ENCODE results near the gene C19orf18. TPM values are rescaled to one million over a fixed set of nuclear protein-coding genes. Genes with fewer than 3 reads are reported as not detected.

Gene C19orf18
- polyA plus RNA-seq, 1 donor from 2014 or later = not detected

DNA sequence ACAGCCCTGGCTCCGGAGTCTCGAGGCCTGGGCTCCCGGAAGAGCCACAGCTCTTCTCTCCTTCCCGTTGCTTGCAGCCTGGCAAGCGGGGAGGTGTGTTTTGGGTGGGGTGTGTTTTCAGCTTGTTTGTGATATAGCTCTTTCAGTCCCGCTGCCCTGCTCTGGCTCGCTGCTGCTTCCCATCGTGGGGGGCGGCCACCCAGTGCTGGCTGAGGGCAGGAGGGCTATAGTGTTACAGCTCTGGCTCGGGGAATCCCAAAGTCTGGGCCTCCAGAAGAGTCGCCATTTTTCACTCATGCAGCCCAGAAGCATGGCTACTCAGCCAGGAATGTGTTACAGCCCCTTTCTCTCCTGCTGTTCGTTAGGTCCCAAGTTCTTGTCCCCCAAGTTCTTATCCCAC is 24.6 kb downstream of the C19orf18 start:
- TF ChIP-seq, protein P1, sequence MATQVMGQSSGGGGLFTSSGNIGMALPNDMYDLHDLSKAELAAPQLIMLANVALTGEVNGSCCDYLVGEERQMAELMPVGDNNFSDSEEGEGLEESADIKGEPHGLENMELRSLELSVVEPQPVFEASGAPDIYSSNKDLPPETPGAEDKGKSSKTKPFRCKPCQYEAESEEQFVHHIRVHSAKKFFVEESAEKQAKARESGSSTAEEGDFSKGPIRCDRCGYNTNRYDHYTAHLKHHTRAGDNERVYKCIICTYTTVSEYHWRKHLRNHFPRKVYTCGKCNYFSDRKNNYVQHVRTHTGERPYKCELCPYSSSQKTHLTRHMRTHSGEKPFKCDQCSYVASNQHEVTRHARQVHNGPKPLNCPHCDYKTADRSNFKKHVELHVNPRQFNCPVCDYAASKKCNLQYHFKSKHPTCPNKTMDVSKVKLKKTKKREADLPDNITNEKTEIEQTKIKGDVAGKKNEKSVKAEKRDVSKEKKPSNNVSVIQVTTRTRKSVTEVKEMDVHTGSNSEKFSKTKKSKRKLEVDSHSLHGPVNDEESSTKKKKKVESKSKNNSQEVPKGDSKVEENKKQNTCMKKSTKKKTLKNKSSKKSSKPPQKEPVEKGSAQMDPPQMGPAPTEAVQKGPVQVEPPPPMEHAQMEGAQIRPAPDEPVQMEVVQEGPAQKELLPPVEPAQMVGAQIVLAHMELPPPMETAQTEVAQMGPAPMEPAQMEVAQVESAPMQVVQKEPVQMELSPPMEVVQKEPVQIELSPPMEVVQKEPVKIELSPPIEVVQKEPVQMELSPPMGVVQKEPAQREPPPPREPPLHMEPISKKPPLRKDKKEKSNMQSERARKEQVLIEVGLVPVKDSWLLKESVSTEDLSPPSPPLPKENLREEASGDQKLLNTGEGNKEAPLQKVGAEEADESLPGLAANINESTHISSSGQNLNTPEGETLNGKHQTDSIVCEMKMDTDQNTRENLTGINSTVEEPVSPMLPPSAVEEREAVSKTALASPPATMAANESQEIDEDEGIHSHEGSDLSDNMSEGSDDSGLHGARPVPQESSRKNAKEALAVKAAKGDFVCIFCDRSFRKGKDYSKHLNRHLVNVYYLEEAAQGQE (IDR thresholded peaks at IDR 0.05; ENCODE audit: borderline replicate concordance) = no peak
- TF ChIP-seq RAD21 (conservative IDR thresholded peaks at IDR 0.05) = no peak
- no peak for TF ChIP-seq EP300 (conservative IDR thresholded peaks at IDR 0.05; ENCODE audit: poor library complexity, severe bottlenecking)
- no peak for TF ChIP-seq MXI1 (conservative IDR thresholded peaks at IDR 0.05; ENCODE audit: poor library complexity, severe bottlenecking)
- TF ChIP-seq TAF1 (IDR thresholded peaks at IDR 0.05; ENCODE audit: low read depth) = no peak
- no peak for TF ChIP-seq SMC3 (conservative IDR thresholded peaks at IDR 0.05; ENCODE audit: poor library complexity)
- no peak for TF ChIP-seq EZH2 (IDR thresholded peaks at IDR 0.05; ENCODE audit: borderline replicate concordance, insufficient read depth, low read length, poor library complexity, severe bottlenecking)
- TF ChIP-seq, protein P2, sequence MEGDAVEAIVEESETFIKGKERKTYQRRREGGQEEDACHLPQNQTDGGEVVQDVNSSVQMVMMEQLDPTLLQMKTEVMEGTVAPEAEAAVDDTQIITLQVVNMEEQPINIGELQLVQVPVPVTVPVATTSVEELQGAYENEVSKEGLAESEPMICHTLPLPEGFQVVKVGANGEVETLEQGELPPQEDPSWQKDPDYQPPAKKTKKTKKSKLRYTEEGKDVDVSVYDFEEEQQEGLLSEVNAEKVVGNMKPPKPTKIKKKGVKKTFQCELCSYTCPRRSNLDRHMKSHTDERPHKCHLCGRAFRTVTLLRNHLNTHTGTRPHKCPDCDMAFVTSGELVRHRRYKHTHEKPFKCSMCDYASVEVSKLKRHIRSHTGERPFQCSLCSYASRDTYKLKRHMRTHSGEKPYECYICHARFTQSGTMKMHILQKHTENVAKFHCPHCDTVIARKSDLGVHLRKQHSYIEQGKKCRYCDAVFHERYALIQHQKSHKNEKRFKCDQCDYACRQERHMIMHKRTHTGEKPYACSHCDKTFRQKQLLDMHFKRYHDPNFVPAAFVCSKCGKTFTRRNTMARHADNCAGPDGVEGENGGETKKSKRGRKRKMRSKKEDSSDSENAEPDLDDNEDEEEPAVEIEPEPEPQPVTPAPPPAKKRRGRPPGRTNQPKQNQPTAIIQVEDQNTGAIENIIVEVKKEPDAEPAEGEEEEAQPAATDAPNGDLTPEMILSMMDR (IDR thresholded peaks at IDR 0.05; ENCODE audit: poor library complexity, severe bottlenecking) = no peak
- Histone ChIP-seq H3K27ac (ENCODE audit: low read length) (no peak overlapping the region), H4K20me1 (ENCODE audit: insufficient read depth) (no peaks in the 10 kb centered on the region), H3K4me3 (ENCODE audit: low read length) (no peak overlapping the region), H2AFZ (ENCODE audit: low read depth, low read length) (no peak overlapping the region), H3K9me3 (ENCODE audit: low read length) (peaks cover 11% of the 10 kb centered on the region), H3K9me2 (ENCODE audit: insufficient read depth, low read length) (no peaks in the 10 kb centered on the region), H3K79me2 (replicated peaks; ENCODE audit: insufficient read depth, low read length) (peaks cover 26% of the 10 kb centered on the region), H3F3A (ENCODE audit: insufficient read depth, low read length, poor library complexity, severe bottlenecking) (no peaks in the 10 kb centered on the region), H3K36me3 (ENCODE audit: insufficient read depth, low read length) (no peaks in the 10 kb centered on the region), H3K9ac (ENCODE audit: low read length) (no peak overlapping the region), H3K4me2 (ENCODE audit: low read length) (no peak overlapping the region), H3K27me3 (ENCODE audit: insufficient read depth, low read depth, low read length) (no peaks in the 10 kb centered on the region)

DNA sequence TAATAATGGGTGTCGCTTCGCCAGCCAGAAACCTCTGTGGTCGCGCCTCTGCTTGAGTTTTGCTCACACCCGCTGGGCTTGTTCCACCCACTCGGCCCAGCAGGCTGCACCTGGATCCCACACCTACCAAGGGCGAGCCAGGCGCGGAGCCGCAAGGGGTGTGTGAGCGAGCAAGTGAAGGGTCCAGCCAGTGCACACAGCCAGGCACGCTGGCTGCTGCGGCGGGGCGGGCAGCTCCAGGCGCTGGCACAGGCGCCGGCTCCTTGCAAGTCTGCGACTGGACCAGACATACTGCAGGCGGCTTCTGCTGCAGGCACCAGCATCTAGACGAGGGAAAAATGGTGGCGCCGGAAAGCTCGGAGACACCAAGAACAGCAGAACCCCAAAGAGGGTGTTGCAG is 25.0 kb downstream of the C19orf18 start:
- Histone ChIP-seq H3K79me2 (replicated peaks; ENCODE audit: insufficient read depth, low read length) (peaks cover 26% of the 10 kb centered on the region), H3K27ac (ENCODE audit: low read length) (no peak overlapping the region), H3K9me3 (ENCODE audit: low read length) (peaks cover 10% of the 10 kb centered on the region), H3K36me3 (ENCODE audit: insufficient read depth, low read length) (peaks cover under 1% of the 10 kb centered on the region), H3F3A (ENCODE audit: insufficient read depth, low read length, poor library complexity, severe bottlenecking) (no peaks in the 10 kb centered on the region), H3K4me3 (ENCODE audit: low read length) (no peak overlapping the region), H4K20me1 (ENCODE audit: insufficient read depth) (no peaks in the 10 kb centered on the region), H2AFZ (ENCODE audit: low read depth, low read length) (no peak overlapping the region), H3K9me2 (ENCODE audit: insufficient read depth, low read length) (no peaks in the 10 kb centered on the region), H3K27me3 (ENCODE audit: insufficient read depth, low read depth, low read length) (no peaks in the 10 kb centered on the region), H3K4me2 (ENCODE audit: low read length) (no peak overlapping the region), H3K9ac (ENCODE audit: low read length) (no peak overlapping the region)
- TF ChIP-seq POLR2AphosphoS5 (IDR thresholded peaks at IDR 0.05) (no peak), SMC3 (conservative IDR thresholded peaks at IDR 0.05; ENCODE audit: poor library complexity) (no peak), RAD21 (conservative IDR thresholded peaks at IDR 0.05) (no peak), EP300 (conservative IDR thresholded peaks at IDR 0.05; ENCODE audit: poor library complexity, severe bottlenecking) (no peak), MXI1 (conservative IDR thresholded peaks at IDR 0.05; ENCODE audit: poor library complexity, severe bottlenecking) (no peak), TAF1 (IDR thresholded peaks at IDR 0.05; ENCODE audit: low read depth) (no peak), EZH2 (IDR thresholded peaks at IDR 0.05; ENCODE audit: borderline replicate concordance, insufficient read depth, low read length, poor library complexity, severe bottlenecking) (no peak)
- TF ChIP-seq, protein P2 (IDR thresholded peaks at IDR 0.05; ENCODE audit: poor library complexity, severe bottlenecking) = no peak
- TF ChIP-seq, protein P1 (IDR thresholded peaks at IDR 0.05; ENCODE audit: borderline replicate concordance) = no peak

All from neural cell (in vitro differentiated cells).